HG03571 (cell line): ENCODE measurements around the gene TNNT1.

Experiments used
- ATAC-seq: cut with Tn5 transposase; IDR thresholded peaks from one replicate; pipeline ENCODE4 v1.9.1; 2021; ENCODE audit not compliant: unreplicated experiment

Gene TNNT1

DNA sequence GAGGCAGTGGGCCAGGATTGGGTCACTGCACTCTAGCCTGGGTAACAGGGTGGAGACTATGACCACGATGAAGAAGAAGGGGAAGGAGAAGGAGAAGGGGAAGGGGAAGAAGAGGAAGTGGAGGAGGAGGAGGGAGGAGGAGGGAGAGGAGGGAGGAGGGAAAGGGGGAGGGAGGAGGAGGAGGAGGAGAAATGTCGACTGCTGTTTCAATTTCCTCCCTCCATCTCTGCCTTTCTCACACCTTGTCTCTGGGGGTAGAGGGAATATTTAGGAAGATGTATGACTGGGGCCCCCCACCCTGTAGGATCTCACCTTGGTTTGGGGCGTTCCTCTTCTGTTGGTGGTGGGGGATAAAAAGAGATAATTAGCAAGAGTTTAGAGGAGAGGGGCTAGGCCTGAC is 3.8 kb downstream of the TNNT1 start:
- no peak for ATAC-seq

DNA sequence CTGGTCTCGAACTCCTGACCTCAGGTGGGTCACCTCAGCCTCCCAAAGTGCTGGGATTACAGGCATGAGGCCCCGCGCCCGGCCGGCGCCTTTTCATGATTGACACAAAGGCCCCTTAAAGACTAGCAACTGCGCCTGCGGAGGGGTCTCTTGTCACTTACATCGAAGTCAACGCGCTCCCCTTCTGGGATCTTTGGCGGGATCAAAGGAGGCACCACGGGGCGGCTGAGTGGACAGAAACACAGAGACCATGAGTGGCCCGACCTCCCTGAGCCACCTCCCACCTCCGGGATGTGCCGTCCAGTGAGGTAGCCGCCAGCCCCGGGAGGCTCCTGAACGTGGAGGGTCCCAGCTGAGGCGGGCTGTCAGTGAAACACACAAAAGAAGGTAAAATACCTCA is 7.3 kb downstream of the TNNT1 start:
- ATAC-seq: no peak

DNA sequence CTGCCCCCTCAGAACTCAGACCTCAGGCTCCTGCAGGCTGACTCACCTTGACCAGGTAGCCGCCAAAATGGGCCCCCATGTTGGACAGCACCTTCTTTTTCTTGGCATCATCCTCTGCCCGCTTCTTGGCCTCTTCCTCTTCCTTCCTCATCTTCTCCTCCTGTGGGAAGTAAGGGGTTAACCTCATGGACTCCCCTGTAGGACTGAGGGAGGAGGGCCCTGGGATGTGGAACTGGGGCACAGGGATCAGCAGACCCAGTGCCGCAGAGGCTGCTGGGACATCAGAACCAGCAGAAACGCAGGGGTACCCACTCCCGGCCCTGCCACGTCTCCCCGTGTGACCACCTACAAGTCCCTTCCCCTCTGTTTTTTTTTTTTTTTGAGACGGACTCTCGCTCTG is 11.1 kb downstream of the TNNT1 start:
- no peak for ATAC-seq

DNA sequence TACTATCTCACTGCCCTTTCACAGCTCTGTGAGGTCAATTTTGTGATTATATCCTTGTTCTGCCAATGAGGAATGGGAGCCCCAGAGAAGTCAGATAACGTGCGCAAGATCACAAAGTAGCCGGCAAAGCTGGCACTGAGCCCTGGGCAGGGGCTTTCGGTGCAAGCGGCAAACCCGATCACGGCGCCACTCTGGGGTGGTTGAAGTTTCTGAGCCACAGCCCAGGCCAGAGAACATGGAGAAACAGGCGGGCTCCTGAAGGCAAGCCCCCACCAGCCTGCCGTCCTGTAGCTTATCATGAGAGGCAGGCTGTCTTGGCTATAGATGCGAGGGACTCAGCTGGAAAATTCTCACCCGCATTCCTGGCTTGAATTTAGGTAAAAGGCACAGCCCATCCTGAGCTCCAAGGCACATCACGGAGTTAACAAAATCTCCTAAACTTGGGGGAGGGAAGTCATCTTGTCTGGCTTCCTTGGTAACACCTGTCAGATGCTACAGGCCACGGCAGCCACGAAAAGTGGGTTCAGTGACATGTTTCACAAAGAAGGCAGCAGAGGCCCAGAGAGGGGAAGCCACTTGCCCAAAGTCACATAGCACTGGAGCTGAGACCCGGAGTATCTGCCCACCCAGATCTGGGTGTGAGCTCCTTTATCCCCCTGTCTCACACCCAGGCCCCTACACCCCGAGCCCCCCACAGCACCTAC is 12.5 kb downstream of the TNNT1 start:
- no peak for ATAC-seq

DNA sequence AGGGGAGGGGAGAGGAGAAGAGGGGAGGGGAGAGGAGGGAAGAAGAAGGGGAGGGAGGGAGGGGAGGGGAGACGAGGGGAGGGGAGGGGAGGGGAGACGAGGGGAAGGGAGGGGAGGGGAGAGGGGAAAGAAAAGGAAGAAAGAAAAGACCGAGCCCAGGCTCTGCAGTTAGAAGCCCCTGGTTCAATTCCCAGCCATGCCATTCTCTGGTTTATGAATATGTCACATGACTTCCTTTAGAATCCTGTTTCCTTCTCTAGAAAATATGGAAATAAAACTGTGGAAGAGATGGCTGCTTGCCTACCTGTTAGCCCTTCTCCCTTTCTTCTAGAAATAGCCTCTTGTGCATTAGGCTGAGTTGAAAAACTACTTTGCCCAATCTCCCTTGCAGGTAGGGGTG is 14.3 kb downstream of the TNNT1 start:
- no peak for ATAC-seq

DNA sequence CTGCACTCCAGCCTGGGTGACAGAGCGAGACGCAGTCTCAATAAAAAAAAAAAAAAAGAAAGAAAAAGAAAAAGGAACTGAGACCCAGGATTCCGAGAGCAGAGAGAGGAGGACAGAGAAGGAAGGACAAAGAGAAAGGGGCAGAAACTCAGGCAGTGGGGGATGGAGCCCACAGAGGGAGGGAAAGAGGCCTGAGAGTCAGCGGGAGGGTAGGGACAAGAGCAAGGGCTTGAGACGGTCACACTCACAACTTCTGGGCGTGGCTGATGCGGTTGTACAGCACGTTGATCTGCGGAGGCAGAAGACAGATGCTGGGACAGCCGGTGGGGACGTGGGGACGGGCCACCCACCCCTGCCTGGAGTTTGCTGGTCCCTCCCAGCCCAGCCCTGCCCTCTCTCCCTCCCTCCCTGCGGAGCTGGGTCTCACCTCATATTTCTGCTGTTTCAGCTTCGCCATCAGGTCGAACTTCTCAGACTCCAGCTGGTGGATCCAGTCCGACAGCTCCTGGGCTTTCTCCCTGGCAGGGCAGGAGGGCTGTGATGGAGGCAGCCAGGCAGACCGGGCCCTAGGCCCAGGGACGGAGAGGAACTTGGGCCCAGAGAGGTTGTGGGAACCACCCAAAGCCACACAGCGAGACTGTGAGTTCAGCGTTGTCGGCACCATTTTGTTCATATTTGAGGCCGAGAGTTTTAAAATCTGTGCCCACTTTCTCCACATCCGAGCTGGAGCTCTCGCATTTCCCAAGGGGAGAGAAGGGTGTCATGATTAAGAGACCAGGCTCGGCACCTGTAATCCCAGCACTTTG is 15.2 kb downstream of the TNNT1 start:
- no peak for ATAC-seq

DNA sequence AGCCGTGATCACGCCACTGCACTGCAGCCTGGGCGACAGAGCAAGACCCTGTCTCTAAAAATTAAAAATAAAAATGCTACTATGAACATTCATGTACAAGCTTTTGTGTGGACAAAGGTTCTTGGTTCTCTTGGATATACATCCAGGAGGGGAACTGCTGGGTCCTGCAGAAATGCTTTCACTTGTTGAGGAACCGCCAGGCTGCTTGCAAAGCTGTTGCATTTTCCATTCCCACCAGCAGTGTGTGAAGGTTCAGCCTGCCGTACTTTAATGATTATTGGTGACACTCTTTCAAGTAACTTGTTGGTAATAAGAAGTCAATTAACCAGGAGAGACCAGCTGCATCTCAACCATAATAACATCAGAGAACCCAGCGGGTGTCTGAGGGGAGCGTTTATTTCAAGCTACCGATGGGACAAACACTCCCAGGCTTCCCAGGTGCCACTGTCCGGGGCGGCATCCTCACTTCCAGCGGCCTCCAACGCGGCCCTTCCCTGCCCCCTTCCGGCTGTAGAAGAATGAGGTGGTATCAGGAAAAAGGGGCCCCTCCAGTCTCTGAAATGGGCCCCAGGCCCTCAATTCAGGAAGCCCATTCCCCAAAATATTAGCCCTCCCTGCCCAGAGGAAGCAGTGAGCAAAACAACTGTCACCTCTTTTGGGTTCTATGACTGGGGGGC is 16.4 kb downstream of the TNNT1 start:
- ATAC-seq: no peak

DNA sequence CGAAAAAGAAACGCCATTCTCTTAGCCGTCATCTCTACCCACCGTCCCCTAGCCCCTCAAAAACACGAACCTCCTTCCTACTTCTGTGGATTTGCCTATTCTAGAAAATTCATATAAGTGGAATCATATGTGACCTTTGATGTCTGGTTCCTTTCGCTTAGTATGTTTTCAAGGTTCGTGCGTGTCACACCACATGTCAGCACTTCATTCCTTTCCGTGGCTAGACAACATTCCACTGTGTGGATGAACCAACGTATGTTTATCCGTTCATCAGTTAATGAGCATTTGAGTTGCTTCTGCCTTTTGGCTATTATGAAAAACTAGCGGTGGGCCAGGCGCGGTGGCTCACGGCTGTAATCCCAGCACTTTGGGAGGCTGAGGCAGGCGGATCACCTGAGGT is 17.6 kb downstream of the TNNT1 start:
- ATAC-seq: no peak

DNA sequence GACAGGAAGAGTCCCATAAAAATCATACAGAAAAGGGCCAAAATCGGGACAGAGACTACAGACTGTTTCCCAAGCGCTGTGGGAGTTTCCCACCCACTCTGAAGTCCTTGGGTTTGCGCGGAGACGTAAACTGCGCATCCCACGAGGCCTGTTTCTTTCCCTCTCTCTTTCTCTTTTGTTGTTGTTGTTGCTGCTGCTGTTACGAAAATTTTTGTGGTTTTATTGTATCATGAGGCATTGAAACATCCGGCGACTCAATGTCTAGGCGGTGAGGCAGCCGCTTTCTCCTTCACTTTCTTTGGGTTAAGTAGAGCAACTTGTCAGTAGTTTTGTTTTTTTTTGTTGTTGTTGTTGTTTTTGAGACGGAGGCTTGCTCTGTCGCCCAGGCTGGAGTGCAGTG is 30.0 kb downstream of the TNNT1 start:
- no peak for ATAC-seq

DNA sequence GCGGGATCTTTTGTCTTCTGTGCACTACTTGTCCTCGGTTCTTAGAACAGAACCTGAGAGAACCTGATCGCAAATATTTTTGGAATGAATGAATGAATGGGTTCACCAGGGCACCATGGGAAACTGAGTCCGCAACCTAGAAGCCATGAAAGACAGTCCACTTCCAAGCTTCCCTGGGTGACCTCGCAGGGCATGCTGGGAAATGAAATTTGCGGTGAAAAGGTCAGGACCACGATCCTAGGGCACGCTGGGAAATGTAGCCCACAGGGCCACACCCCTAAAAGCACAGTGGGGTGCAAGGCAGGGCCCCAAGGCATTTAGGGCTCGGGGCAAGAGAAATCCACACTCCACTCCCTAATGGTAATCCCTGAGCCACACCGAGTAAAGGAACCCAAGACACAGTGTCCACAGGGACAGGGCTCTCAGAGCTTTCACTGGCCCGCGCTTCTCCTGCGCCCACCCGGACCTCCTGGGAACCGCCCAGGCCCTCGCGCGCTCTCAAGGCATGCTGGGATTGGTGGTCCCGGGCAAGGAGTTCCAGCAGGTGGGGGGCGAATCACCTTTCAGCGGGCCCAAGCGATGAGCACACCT is 30.5 kb downstream of the TNNT1 start:
- no peak for ATAC-seq

DNA sequence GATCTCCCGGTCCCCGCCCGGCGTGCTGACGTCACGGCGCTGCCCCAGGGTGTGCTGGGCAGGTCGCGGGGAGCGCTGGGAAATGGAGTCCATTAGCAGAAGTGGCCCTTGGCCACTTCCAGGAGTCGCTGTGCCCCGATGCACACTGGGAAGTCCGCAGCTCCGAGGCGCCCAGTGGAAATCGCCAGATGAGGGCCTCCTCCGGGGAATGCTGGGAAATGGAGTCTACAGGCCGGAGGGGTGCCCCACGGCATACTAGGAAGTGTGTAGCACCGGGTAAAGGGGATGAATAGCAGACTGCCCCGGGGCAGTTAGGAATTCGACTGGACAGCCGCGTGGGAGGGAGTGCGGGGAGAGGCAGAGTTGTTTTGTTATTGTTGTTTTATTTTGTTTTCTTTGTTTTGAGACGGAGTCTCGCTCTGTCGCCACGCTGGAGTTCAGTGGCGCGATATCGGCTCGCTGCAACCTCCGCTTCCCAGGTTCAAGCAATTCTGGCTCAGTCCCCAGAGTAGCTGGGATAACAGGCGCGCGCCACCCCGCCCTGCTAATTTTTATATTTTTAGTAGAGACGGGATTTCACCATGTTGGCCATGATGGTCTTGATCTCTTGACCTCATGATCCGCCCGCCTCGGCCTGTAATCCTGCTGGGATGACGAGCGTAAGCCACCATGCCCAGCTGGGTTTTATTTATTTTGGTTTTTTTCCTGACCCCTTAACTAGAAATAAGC is 31.2 kb downstream of the TNNT1 start:
- peak; percentile 79 for ATAC-seq

DNA sequence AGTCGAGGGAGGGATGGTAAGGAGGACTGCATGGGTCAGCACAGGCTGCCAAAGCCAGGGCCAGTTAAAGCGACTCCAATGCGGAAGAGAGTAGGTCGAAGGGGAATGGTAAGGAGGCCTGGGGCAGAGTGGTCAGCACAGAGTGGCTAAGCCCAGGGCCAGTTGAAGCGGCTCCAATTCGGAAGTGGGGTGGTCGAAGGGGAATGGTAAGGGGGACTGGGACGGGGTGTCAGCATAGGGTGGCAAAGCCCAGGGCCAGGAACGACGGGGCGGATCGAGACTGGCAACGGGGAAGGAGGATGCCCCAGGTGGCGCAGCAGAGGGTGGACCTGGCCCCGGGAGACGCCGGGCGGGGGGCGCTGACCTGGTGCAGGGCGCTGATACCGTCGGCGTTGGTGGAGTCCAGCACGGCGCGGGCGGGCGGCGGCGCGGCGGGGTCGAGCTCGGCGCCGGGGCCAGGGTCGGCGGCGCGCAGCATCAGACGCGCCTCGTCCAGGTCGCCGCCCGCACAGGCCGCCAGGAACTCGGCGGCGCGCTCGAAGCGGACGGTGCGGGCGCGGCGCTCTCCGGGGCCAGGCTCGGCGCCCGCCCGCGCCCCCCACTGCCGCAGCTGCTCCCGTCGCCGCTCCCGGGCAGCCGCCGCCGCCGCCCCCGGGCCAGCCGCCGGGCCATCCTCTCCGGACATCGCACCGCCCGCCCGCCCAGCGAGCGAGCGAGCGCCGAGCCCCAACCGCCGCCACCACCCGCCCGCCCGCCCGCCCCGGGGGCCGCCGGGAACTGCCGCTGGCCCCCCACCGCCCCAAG is 31.9 kb downstream of the TNNT1 start, which contains the start of gene PPP1R12C:
PPP1R12C (minus strand) TSS at position 779 of the 804 bp plus-strand sequence; CDS start at position 685, 94 bp downstream.
- peak; percentile 4 for ATAC-seq

DNA sequence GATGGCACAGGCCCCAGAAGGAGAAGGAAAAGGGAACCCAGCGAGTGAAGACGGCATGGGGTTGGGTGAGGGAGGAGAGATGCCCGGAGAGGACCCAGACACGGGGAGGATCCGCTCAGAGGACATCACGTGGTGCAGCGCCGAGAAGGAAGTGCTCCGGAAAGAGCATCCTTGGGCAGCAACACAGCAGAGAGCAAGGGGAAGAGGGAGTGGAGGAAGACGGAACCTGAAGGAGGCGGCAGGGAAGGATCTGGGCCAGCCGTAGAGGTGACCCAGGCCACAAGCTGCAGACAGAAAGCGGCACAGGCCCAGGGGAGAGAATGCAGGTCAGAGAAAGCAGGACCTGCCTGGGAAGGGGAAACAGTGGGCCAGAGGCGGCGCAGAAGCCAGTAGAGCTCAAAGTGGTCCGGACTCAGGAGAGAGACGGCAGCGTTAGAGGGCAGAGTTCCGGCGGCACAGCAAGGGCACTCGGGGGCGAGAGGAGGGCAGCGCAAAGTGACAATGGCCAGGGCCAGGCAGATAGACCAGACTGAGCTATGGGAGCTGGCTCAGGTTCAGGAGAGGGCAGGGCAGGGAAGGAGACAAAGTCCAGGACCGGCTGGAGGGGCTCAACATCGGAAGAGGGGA is 32.7 kb downstream of the TNNT1 start:
- ATAC-seq: no peak

DNA sequence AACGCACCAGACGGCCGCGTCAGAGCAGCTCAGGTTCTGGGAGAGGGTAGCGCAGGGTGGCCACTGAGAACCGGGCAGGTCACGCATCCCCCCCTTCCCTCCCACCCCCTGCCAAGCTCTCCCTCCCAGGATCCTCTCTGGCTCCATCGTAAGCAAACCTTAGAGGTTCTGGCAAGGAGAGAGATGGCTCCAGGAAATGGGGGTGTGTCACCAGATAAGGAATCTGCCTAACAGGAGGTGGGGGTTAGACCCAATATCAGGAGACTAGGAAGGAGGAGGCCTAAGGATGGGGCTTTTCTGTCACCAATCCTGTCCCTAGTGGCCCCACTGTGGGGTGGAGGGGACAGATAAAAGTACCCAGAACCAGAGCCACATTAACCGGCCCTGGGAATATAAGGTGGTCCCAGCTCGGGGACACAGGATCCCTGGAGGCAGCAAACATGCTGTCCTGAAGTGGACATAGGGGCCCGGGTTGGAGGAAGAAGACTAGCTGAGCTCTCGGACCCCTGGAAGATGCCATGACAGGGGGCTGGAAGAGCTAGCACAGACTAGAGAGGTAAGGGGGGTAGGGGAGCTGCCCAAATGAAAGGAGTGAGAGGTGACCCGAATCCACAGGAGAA is 33.5 kb downstream of the TNNT1 start:
- no peak for ATAC-seq

DNA sequence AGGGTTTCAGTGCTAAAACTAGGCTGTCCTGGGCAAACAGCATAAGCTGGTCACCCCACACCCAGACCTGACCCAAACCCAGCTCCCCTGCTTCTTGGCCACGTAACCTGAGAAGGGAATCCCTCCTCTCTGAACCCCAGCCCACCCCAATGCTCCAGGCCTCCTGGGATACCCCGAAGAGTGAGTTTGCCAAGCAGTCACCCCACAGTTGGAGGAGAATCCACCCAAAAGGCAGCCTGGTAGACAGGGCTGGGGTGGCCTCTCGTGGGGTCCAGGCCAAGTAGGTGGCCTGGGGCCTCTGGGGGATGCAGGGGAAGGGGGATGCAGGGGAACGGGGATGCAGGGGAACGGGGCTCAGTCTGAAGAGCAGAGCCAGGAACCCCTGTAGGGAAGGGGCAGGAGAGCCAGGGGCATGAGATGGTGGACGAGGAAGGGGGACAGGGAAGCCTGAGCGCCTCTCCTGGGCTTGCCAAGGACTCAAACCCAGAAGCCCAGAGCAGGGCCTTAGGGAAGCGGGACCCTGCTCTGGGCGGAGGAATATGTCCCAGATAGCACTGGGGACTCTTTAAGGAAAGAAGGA is 34.4 kb downstream of the TNNT1 start:
- ATAC-seq: no peak

DNA sequence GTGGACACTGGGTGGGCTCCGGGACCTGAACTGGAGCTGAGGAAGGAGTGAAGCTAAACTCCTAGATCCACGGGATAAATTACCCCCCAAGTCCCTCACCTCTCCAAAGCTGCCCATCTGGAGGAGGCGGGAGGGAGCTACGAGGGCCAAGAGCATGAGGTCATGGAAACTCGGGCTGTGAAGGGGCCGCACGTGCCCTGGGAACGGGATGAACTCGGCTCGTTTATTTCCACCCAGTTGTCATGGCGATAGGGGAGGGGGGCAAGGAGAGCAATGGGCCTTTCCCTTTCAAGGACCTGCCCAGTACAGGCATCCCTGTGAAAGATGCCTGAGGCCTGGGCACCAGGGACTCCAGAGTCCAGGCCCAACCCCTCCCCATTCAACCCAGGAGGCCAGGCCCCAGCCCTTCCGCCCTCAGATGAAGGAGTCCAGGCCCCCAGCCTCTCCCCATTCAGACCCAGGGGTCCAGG is 35.4 kb downstream of the TNNT1 start:
- no peak for ATAC-seq

DNA sequence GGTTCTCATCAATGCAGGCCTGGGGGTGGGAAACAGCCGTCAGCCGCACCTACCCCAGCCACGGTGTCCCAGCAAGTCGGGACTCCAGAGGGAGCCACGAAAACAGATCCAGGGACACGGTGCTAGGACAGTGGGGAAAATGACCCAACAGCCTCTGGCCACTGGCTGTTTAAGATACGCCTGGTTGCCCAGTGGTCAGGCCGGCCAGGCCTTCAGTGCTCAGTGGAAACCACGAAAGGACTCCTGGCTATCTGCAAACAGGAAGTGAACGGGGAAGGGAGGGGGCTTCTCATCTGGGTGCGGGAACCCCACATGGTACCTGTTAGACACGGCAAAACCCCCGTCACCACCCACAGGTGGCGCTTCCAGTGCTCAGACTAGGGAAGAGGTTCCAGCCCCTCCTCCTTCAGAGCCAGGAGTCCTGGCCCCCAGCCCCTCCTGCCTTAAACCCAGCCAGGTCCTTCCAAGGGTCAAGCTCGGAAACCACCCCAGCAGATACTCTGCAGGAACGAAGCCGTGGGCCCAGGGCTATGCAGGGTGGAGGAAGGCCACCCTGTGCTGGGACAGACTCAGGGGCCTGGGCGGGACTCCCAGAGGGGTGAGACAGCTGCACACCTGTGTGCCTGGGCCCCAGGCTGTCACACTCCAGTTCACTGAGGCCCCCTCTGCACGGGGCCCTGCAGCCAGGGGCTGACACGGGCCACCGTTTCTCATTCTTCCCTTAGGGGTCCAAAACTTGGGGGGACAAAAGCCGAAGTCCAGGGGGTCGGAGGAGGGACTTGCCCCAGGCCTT is 36.0 kb downstream of the TNNT1 start:
- ATAC-seq: no peak

DNA sequence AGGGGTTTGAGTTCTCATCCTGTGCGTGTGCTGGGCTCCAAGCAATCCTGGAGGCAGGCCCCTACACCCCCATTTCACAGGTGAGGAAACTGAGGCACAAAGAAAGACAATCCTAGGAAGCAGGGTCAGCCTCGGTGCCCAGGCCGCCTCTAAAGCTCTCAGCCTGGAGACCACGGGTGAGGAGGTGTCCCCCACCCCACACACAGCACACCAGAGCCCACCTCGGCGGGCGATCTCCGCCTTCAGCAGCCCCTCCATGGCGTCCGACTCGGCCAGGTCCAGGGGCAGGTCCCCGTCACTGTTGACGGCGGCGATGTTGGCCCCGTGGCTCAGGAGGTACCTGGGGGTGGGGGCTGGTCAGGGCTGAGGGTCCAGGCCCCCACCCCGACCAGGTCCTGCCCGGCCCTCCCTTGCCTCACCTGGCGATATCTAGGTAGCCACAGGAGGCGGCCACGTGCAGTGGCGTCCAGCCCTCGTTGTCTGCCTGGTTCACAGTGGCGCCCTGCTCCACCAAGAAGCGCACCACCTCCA is 36.7 kb downstream of the TNNT1 start:
- ATAC-seq: no peak
